Measurements from ENCODE around the gene PITPNC1. TPM values are rescaled to one million over a fixed set of nuclear protein-coding genes. Genes with fewer than 3 reads are reported as not detected.

The PITPNC1 gene
- total and polyA plus RNA-seq, 5 donors from 2014 or later = 27.3 to 47.9 (median 39.5) TPM

GRCh38 chr17:67458203-67458602 is 81.1 kb downstream of the PITPNC1 start:
- H3K4me3 Mint-ChIP-seq = no peak overlapping the region
- peaks cover 22% of the 10 kb centered on the region for H3K36me3 Mint-ChIP-seq
- Histone ChIP-seq H3K4me3 (ENCODE audit: low read depth, low read length) (no peak overlapping the region), H3K9me3 (ENCODE audit: control insufficient read depth in 2 of 2, low read length in 2 of 2) (peaks cover 8 to 11% of the 10 kb centered on the region in 2 experiments), H3K27me3 (ENCODE audit: control insufficient read depth, insufficient read depth, low read length) (no peaks in the 10 kb centered on the region), H3K36me3 (ENCODE audit: control insufficient read depth, insufficient read depth, low read length) (no peaks in the 10 kb centered on the region), H3K4me1 (ENCODE audit: control insufficient read depth, insufficient read depth, low read length, poor library complexity, severe bottlenecking) (peaks cover 5% of the 10 kb centered on the region), H3K27ac (ENCODE audit: insufficient read depth, low read length, poor library complexity, severe bottlenecking) (no peak overlapping the region)
- H3K27me3 Mint-ChIP-seq = peaks cover 4% of the 10 kb centered on the region
- peaks cover 0 to 8% (median 3%) of the 10 kb centered on the region in 7 donors for H3K9me3 Mint-ChIP-seq
- no peak for ATAC-seq (ENCODE audit: low read depth in 2 of 2)
- H3K27ac Mint-ChIP-seq = peak overlapping the region in 2 of 3 donors; percentile 48 to 89
- H3K4me1 Mint-ChIP-seq = peaks cover 22 to 72% (median 32%) of the 10 kb centered on the region in 4 donors
- no peak for DNase-seq

- H3K4me1 ChIP-seq (ENCODE audit: control insufficient read depth, insufficient read depth, low read length, poor library complexity, severe bottlenecking) = no peaks in the 10 kb centered on the region
- peaks cover 0 to 8% (median 3%) of the 10 kb centered on the region in 7 donors for H3K9me3 Mint-ChIP-seq
- no peak for DNase-seq
- H3K27ac ChIP-seq (ENCODE audit: insufficient read depth, low read length, poor library complexity, severe bottlenecking) = no peak overlapping the region
- H3K27ac Mint-ChIP-seq = peak overlapping the region in 1 of 3 donors; percentile 69
- H3K4me3 ChIP-seq (ENCODE audit: low read depth, low read length) = no peak overlapping the region
- H3K36me3 ChIP-seq (ENCODE audit: control insufficient read depth, insufficient read depth, low read length) = no peaks in the 10 kb centered on the region
- H3K4me1 Mint-ChIP-seq = peaks cover 24 to 67% (median 33%) of the 10 kb centered on the region in 4 donors
- H3K27me3 ChIP-seq (ENCODE audit: control insufficient read depth, insufficient read depth, low read length) = no peaks in the 10 kb centered on the region
- no peak overlapping the region for H3K4me3 Mint-ChIP-seq
- H3K27me3 Mint-ChIP-seq = peaks cover 4% of the 10 kb centered on the region
- ATAC-seq (ENCODE audit: low read depth in 2 of 2) = no peak
- peaks cover 22% of the 10 kb centered on the region for H3K36me3 Mint-ChIP-seq
- H3K9me3 ChIP-seq (ENCODE audit: control insufficient read depth in 2 of 2, low read length in 2 of 2) = peaks cover 8 to 11% of the 10 kb centered on the region in 2 experiments
These were observed 82.9 kb downstream of the PITPNC1 start for GRCh38 chr17:67459985-67460384.

DNA sequence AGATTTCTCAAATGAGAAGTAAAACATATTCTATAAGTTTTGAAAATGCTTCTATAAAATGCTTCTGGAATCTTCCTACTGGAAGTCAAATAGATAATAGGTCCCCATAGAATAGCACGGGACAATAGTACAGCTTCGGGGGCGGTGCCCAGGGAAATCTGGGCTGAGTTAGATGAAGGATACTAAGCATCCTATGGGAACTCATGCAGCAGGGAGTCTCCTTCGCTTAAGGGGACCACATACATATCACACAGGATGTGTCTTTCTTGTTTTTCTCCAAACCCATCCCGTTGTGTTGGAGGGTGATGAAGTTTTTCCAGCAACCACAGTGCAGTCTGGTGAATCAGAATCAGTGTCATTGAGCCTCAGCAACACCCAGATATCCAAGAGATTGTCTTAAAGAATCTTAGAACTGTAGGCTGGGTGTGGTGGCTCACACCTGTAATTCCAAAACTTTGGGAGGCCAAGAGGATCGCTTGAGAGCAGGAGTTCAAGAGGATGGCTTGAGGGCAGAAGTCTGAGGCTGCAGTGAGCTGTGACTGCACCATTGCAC is 84.2 kb downstream of the PITPNC1 start:
- H3K36me3 ChIP-seq (ENCODE audit: control insufficient read depth, insufficient read depth, low read length) = no peaks in the 10 kb centered on the region
- H3K4me1 ChIP-seq (ENCODE audit: control insufficient read depth, insufficient read depth, low read length, poor library complexity, severe bottlenecking) = no peaks in the 10 kb centered on the region
- no peaks in the 10 kb centered on the region for H3K27me3 ChIP-seq (ENCODE audit: control insufficient read depth, insufficient read depth, low read length)
- no peak for DNase-seq
- no peak overlapping the region for H3K27ac ChIP-seq (ENCODE audit: insufficient read depth, low read length, poor library complexity, severe bottlenecking)
- Mint-ChIP-seq H3K9me3 (peaks cover 0 to 8% (median 3%) of the 10 kb centered on the region in 7 donors), H3K36me3 (peaks cover 22% of the 10 kb centered on the region), H3K27me3 (peaks cover 4% of the 10 kb centered on the region), H3K4me3 (peak overlapping the region in 1 of 4 donors; percentile 53), H3K4me1 (peaks cover 21 to 67% (median 29%) of the 10 kb centered on the region in 4 donors), H3K27ac (peak overlapping the region; percentile 71 to 93 (median 74))
- no peak for ATAC-seq (ENCODE audit: low read depth in 2 of 2)
- peaks cover 8 to 11% of the 10 kb centered on the region in 2 experiments for H3K9me3 ChIP-seq (ENCODE audit: control insufficient read depth in 2 of 2, low read length in 2 of 2)
- no peak overlapping the region for H3K4me3 ChIP-seq (ENCODE audit: low read depth, low read length)

GRCh38 chr17:67461876-67462275 is 84.8 kb downstream of the PITPNC1 start:
- Mint-ChIP-seq H3K27me3 (peaks cover 4% of the 10 kb centered on the region), H3K4me1 (peaks cover 21 to 67% (median 28%) of the 10 kb centered on the region in 4 donors), H3K27ac (peak overlapping the region; percentile 71 to 93 (median 74)), H3K4me3 (peak overlapping the region in 1 of 4 donors; percentile 73), H3K9me3 (peaks cover 0 to 8% (median 3%) of the 10 kb centered on the region in 7 donors), H3K36me3 (peaks cover 22% of the 10 kb centered on the region)
- no peaks in the 10 kb centered on the region for H3K27me3 ChIP-seq (ENCODE audit: control insufficient read depth, insufficient read depth, low read length)
- H3K27ac ChIP-seq (ENCODE audit: insufficient read depth, low read length, poor library complexity, severe bottlenecking) = no peak overlapping the region
- DNase-seq = no peak
- no peak overlapping the region for H3K4me3 ChIP-seq (ENCODE audit: low read depth, low read length)
- H3K9me3 ChIP-seq (ENCODE audit: control insufficient read depth in 2 of 2, low read length in 2 of 2) = peaks cover 8 to 11% of the 10 kb centered on the region in 2 experiments
- H3K4me1 ChIP-seq (ENCODE audit: control insufficient read depth, insufficient read depth, low read length, poor library complexity, severe bottlenecking) = no peaks in the 10 kb centered on the region
- no peaks in the 10 kb centered on the region for H3K36me3 ChIP-seq (ENCODE audit: control insufficient read depth, insufficient read depth, low read length)
- ATAC-seq (ENCODE audit: low read depth in 2 of 2) = no peak

DNA sequence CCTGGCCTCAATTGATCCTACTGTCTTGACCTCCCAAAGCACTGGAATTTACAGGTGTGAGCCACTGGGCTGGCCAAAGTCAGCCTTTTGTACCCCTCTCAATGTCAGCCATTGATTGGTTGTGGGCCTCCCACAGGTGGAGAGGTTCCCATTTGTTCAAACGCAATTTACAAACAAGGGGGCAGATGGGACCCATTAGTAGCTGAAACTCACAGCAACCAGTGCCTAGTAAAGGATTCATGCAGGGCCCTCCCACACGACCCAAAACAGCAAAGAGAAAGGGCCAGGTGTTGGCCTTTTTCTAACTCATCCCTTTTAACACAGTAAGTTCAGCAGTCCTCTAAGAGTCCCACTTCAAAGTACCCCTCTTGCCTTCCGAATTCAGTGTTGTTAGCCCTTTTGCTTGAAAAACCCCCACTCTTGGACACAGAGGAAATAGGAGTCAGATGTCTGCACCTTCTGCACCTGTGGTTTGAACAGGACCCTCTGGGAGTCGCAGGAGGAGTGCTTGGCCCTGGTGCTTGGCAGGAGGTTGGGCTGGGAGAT is 89.2 kb downstream of the PITPNC1 start:
- Histone ChIP-seq H3K9me3 (ENCODE audit: control insufficient read depth in 2 of 2, low read length in 2 of 2) (no peaks in the 10 kb centered on the region), H3K4me1 (ENCODE audit: control insufficient read depth, insufficient read depth, low read length, poor library complexity, severe bottlenecking) (peaks cover 19% of the 10 kb centered on the region), H3K27ac (ENCODE audit: insufficient read depth, low read length, poor library complexity, severe bottlenecking) (no peak overlapping the region), H3K27me3 (ENCODE audit: control insufficient read depth, insufficient read depth, low read length) (no peaks in the 10 kb centered on the region), H3K4me3 (ENCODE audit: low read depth, low read length) (no peak overlapping the region), H3K36me3 (ENCODE audit: control insufficient read depth, insufficient read depth, low read length) (no peaks in the 10 kb centered on the region)
- DNase-seq (no peak), ATAC-seq (ENCODE audit: low read depth in 2 of 2) (no peak)
- Mint-ChIP-seq H3K27me3 (no peaks in the 10 kb centered on the region), H3K27ac (peak overlapping the region; percentile 85 to 95 (median 89)), H3K36me3 (no peaks in the 10 kb centered on the region), H3K4me1 (peaks cover 14 to 67% (median 30%) of the 10 kb centered on the region in 4 donors), H3K9me3 (no peaks in the 10 kb centered on the region), H3K4me3 (peak overlapping the region in 1 of 4 donors; percentile 60)

GRCh38 chr17:67467500-67468455 is 90.7 kb downstream of the PITPNC1 start:
- H3K27ac ChIP-seq (ENCODE audit: insufficient read depth, low read length, poor library complexity, severe bottlenecking) = no peak overlapping the region
- peaks cover 6% of the 10 kb centered on the region for H3K36me3 Mint-ChIP-seq

GRCh38 chr17:67469208-67469980 is 92.3 kb downstream of the PITPNC1 start:
- Mint-ChIP-seq H3K4me1 (peaks cover 8 to 60% (median 24%) of the 10 kb centered on the region in 4 donors), H3K27me3 (no peaks in the 10 kb centered on the region), H3K4me3 (peak overlapping the region in 3 of 4 donors; percentile 7 to 75 (median 65)), H3K36me3 (peaks cover 6% of the 10 kb centered on the region), H3K9me3 (peaks cover 0 to 2% (median 0%) of the 10 kb centered on the region in 7 donors), H3K27ac (peak overlapping the region; percentile 85 to 93 (median 92))
- ATAC-seq (ENCODE audit: low read depth in 2 of 2) (peak in 1 of 2 donors; percentile 86), DNase-seq (peak in 1 of 3 donors; percentile 20)
- H3K36me3 ChIP-seq (ENCODE audit: control insufficient read depth, insufficient read depth, low read length) = no peaks in the 10 kb centered on the region
- H3K4me1 ChIP-seq (ENCODE audit: control insufficient read depth, insufficient read depth, low read length, poor library complexity, severe bottlenecking) = peaks cover 21% of the 10 kb centered on the region
- H3K27me3 ChIP-seq (ENCODE audit: control insufficient read depth, insufficient read depth, low read length) = no peaks in the 10 kb centered on the region
- no peak overlapping the region for H3K27ac ChIP-seq (ENCODE audit: insufficient read depth, low read length, poor library complexity, severe bottlenecking)
- H3K4me3 ChIP-seq (ENCODE audit: low read depth, low read length) = no peak overlapping the region
- no peaks in the 10 kb centered on the region for H3K9me3 ChIP-seq (ENCODE audit: control insufficient read depth in 2 of 2, low read length in 2 of 2)

More at GRCh38 chr17:67467500-67468455, 90.7 kb downstream of the PITPNC1 start:
- no peaks in the 10 kb centered on the region for H3K36me3 ChIP-seq (ENCODE audit: control insufficient read depth, insufficient read depth, low read length)
- no peak overlapping the region for H3K4me3 ChIP-seq (ENCODE audit: low read depth, low read length)
- Mint-ChIP-seq H3K27ac (peak overlapping the region; percentile 89 to 92 (median 89)), H3K9me3 (peaks cover 0 to 2% (median 0%) of the 10 kb centered on the region in 7 donors), H3K4me3 (peak overlapping the region in 2 of 4 donors; percentile 24 to 54), H3K27me3 (no peaks in the 10 kb centered on the region), H3K4me1 (peaks cover 14 to 62% (median 26%) of the 10 kb centered on the region in 4 donors)
- ATAC-seq (ENCODE audit: low read depth in 2 of 2) (no peak), DNase-seq (no peak)
- H3K27me3 ChIP-seq (ENCODE audit: control insufficient read depth, insufficient read depth, low read length) = no peaks in the 10 kb centered on the region
- no peaks in the 10 kb centered on the region for H3K9me3 ChIP-seq (ENCODE audit: control insufficient read depth in 2 of 2, low read length in 2 of 2)
- H3K4me1 ChIP-seq (ENCODE audit: control insufficient read depth, insufficient read depth, low read length, poor library complexity, severe bottlenecking) = peaks cover 19% of the 10 kb centered on the region

Measured in CD4-positive, CD25-positive, alpha-beta regulatory T cell (primary cell).